Measurements from ENCODE around the gene BACE1.
"Not testable (repeated sequence)": the region's sequence is repeated elsewhere in the genome, so short reads cannot be mapped to it uniquely, and the experiment has no call there.

Gene BACE1

GRCh38 chr11:117272175-117272574, 43.9 kb downstream of the BACE1 start:
- not testable (repeated sequence) for DNase-seq

GRCh38 chr11:117271208-117271607, 44.8 kb downstream of the BACE1 start:
- DNase-seq = no peak

GRCh38 chr11:117269856-117270255, 46.2 kb downstream of the BACE1 start:
- DNase-seq = no peak

GRCh38 chr11:117265745-117266144, 50.3 kb downstream of the BACE1 start:
- DNase-seq = no peak

GRCh38 chr11:117264624-117265323, 51.3 kb downstream of the BACE1 start:
- not testable (repeated sequence) for DNase-seq

- no peak for DNase-seq
These were observed 56.6 kb downstream of the BACE1 start for GRCh38 chr11:117259417-117259816.

GRCh38 chr11:117258576-117258975, 57.5 kb downstream of the BACE1 start:
- no peak for DNase-seq

- DNase-seq = no peak
These were observed 59.5 kb downstream of the BACE1 start for GRCh38 chr11:117256573-117256972.

- DNase-seq = no peak
These were observed 60.1 kb downstream of the BACE1 start for GRCh38 chr11:117255966-117256365.

- no peak for DNase-seq
These were observed 64.5 kb downstream of the BACE1 start for GRCh38 chr11:117251506-117251905.

- no peak for DNase-seq
These were observed 66.5 kb downstream of the BACE1 start for GRCh38 chr11:117249571-117249970.

- no peak for DNase-seq
These were observed 67.7 kb downstream of the BACE1 start for GRCh38 chr11:117248341-117248740.

GRCh38 chr11:117239295-117239694, 76.8 kb downstream of the BACE1 start:
- no peak for DNase-seq

GRCh38 chr11:117238221-117238620, 77.8 kb downstream of the BACE1 start:
- DNase-seq = no peak
